CD4-positive, alpha-beta T cell (primary cell): Measurements from ENCODE around the gene PLAC9. TPM values are rescaled to one million over a fixed set of nuclear protein-coding genes. Genes with fewer than 3 reads are reported as not detected.

Source experiments
- ATAC-seq: fragments of 200-7000 bp; cut with Tn5 transposase; one replicate; pipeline ENCODE4 v1.10.0; 2022; ENCODE audit warnings: mild to moderate bottlenecking; ENCODE audit not compliant: poor library complexity
- CTCF ChIA-PET: fragments of 350-600 bp; sonication (Branson Sonifier 250); formaldehyde crosslinking; loops from one replicate; lab custom pipeline; 2021; ENCODE audit warnings: antibody characterized with exemption, inconsistent platforms; lab: Charles Lee
- POLR2A ChIA-PET: fragments of 350-600 bp; sonication (Branson Sonifier 250); formaldehyde crosslinking; loops from one replicate; lab custom pipeline; 2021; ENCODE audit warnings: antibody characterized with exemption, inconsistent platforms; lab: Charles Lee
- DNase-seq, 14 experiments: peaks; one replicate each; pipeline ENCODE4 v3.0.0-alpha.2; 2013 to 2020; ENCODE audit warnings: mixed read lengths in 2 of 14
- H3K27ac ChIP-seq, 2 donors: one replicate each; pipeline versions ENCODE4 v1.5.1 to v1.7.0; 2013; ENCODE audit warnings: low read length in 2 of 2, low read depth in 1 of 2, mild to moderate bottlenecking in 1 of 2
- H3K27me3 ChIP-seq, 2 experiments: 1 replicate in 1 of 2; 2 replicates in 1 of 2; pipeline versions ENCODE4 v1.6.1 to v1.7.0; 2013; ENCODE audit warnings: low read length in 2 of 2, control low read depth in 1 of 2, mild to moderate bottlenecking in 1 of 2, moderate library complexity in 1 of 2; ENCODE audit not compliant: insufficient read depth in 2 of 2, control insufficient read depth in 1 of 2
- H3K36me3 ChIP-seq: one replicate; pipeline ENCODE4 v1.6.1; 2013; ENCODE audit warnings: low read length, control low read depth; ENCODE audit not compliant: insufficient read depth
- H3K4me1 ChIP-seq: one replicate; pipeline ENCODE4 v1.6.1; 2013; ENCODE audit warnings: low read length, control low read depth; ENCODE audit not compliant: insufficient read depth
- H3K4me3 ChIP-seq: one replicate; pipeline ENCODE4 v1.5.1; 2013; ENCODE audit warnings: mild to moderate bottlenecking, low read length, moderate library complexity
- H3K9me3 ChIP-seq, 2 experiments: 1 replicate in 1 of 2; 2 replicates in 1 of 2; pipeline versions ENCODE4 v1.6.1 to v1.7.0; 2013; ENCODE audit warnings: low read length in 2 of 2, mild to moderate bottlenecking in 2 of 2, control low read depth in 1 of 2, moderate library complexity in 1 of 2; ENCODE audit not compliant: control insufficient read depth in 1 of 2, insufficient read depth in 1 of 2
- H3K27ac Mint-ChIP-seq: one replicate; pipeline ENCODE4 v1.8.0; 2020; ENCODE audit warnings: mixed read lengths
- H3K27me3 Mint-ChIP-seq: one replicate; pipeline ENCODE4 v1.8.0; 2021; ENCODE audit warnings: mixed read lengths
- H3K36me3 Mint-ChIP-seq: one replicate; pipeline ENCODE4 v1.8.0; 2021; ENCODE audit warnings: low read depth, mixed read lengths
- H3K4me1 Mint-ChIP-seq: one replicate; pipeline ENCODE4 v1.8.0; 2021; ENCODE audit warnings: low read depth, mixed read lengths
- H3K4me3 Mint-ChIP-seq: one replicate; pipeline ENCODE4 v1.8.0; 2020; ENCODE audit warnings: mild to moderate bottlenecking, mixed read lengths
- H3K9me3 Mint-ChIP-seq: one replicate; pipeline ENCODE4 v1.8.0; 2020; ENCODE audit warnings: mixed read lengths
- CTCF ChIP-seq: fragments of 200-600 bp; IDR thresholded peaks from one replicate; pipeline ENCODE4 v1.8.0; 2022; ENCODE audit warnings: antibody characterized with exemption, mild to moderate bottlenecking
- intact Hi-C, 2 experiments: fragments of 100-400 bp; cut with DNase I in 1 of 2; cut with micrococcal nuclease in 1 of 2; formaldehyde crosslinking; loops; one replicate each; pipeline versions ENCODE4 v1.15.1 to v1.9.0; 2023 to 2025; cut with DNase I, micrococcal nuclease
- total RNA-seq, 174 experiments: library from RNA in 2 of 174; stranded (reverse) in 2 of 174; gene quantifications; one replicate each; pipeline ENCODE4 v1.2.3 and lab custom pipeline; 2021 to 2026

The PLAC9 gene
- total RNA-seq, 2 experiments from 2014 or later, result not detected

GRCh38 chr10:80182986-80183385, 50.5 kb downstream of the PLAC9 start:
- ChIA-PET POLR2A (no interaction called here), CTCF (no interaction called here)
- H3K27me3 Mint-ChIP-seq, result no peaks in the 10 kb centered on the region
- H3K9me3 ChIP-seq, result no peaks in the 10 kb centered on the region
- H3K36me3 ChIP-seq, result peaks cover 41% of the 10 kb centered on the region
- H3K27ac ChIP-seq, result no peak overlapping the region
- no peaks in the 10 kb centered on the region for H3K9me3 Mint-ChIP-seq
- no peaks in the 10 kb centered on the region for H3K27me3 ChIP-seq
- peaks cover 54% of the 10 kb centered on the region for H3K36me3 Mint-ChIP-seq
- no peak for TF ChIP-seq CTCF
- peaks cover 78% of the 10 kb centered on the region for H3K4me1 ChIP-seq
- H3K4me3 ChIP-seq, result no peak overlapping the region
- H3K4me1 Mint-ChIP-seq, result peaks cover 96% of the 10 kb centered on the region
- intact Hi-C loops, result no loop called here
- no peak for DNase-seq
- ATAC-seq, result no peak
- no peak overlapping the region for H3K4me3 Mint-ChIP-seq
- H3K27ac Mint-ChIP-seq, result no peak overlapping the region

GRCh38 chr10:80183436-80183835, 50.9 kb downstream of the PLAC9 start:
- Histone ChIP-seq H3K27me3 (no peaks in the 10 kb centered on the region), H3K4me1 (peaks cover 78% of the 10 kb centered on the region), H3K27ac (no peak overlapping the region), H3K9me3 (no peaks in the 10 kb centered on the region), H3K36me3 (peaks cover 38% of the 10 kb centered on the region), H3K4me3 (no peak overlapping the region)
- Mint-ChIP-seq H3K36me3 (peaks cover 50% of the 10 kb centered on the region), H3K4me1 (peaks cover 96% of the 10 kb centered on the region), H3K27ac (no peak overlapping the region), H3K4me3 (no peak overlapping the region), H3K27me3 (no peaks in the 10 kb centered on the region), H3K9me3 (no peaks in the 10 kb centered on the region)
- DNase-seq, result no peak
- no peak for ATAC-seq
- ChIA-PET CTCF (interaction anchor here (1.1 kb wide), 1 partner anchor 19 kb away, joined by 4 read pairs; no protein-coding TSS in a partner anchor), POLR2A (interaction anchor here (2.0 kb wide), 1 partner anchor 22 kb away, joined by 6 read pairs; the partner anchor contains the start of gene ANXA11)
- no peak for TF ChIP-seq CTCF
- intact Hi-C loops, result no loop called here

- TF ChIP-seq CTCF, result no peak
- ATAC-seq (no peak), DNase-seq (no peak)
- H3K27ac Mint-ChIP-seq, result peak overlapping the region; percentile 91
- Histone ChIP-seq H3K27ac (no peak overlapping the region), H3K9me3 (no peaks in the 10 kb centered on the region), H3K4me1 (peaks cover 78% of the 10 kb centered on the region), H3K4me3 (no peak overlapping the region), H3K27me3 (no peaks in the 10 kb centered on the region), H3K36me3 (peaks cover 30% of the 10 kb centered on the region)
- no peaks in the 10 kb centered on the region for H3K27me3 Mint-ChIP-seq
- H3K9me3 Mint-ChIP-seq, result no peaks in the 10 kb centered on the region
- peaks cover 96% of the 10 kb centered on the region for H3K4me1 Mint-ChIP-seq
- ChIA-PET POLR2A (interaction anchor here (2.0 kb wide), 1 partner anchor 21 kb away, joined by 6 read pairs; the partner anchor contains the start of gene ANXA11), CTCF (interaction anchor here (1.1 to 1.5 kb wide), 3 partner anchors 13 to 40 kb away, joined by 3 to 5 read pairs (median 4); no protein-coding TSS in a partner anchor)
- peaks cover 41% of the 10 kb centered on the region for H3K36me3 Mint-ChIP-seq
- intact Hi-C loops, result no loop called here
- no peak overlapping the region for H3K4me3 Mint-ChIP-seq
These were observed 51.8 kb downstream of the PLAC9 start for GRCh38 chr10:80184291-80184690.
